ENCODE data around the gene TRAM2. TPM values are rescaled to one million over a fixed set of nuclear protein-coding genes. Genes with fewer than 3 reads are reported as not detected.
A peak's percentile ranks its signal among the peaks of the same experiment; 100 is the strongest.

TRAM2 gene
- total and polyA plus RNA-seq, 2 of the 13 experiments (the other 11 are each of a cell fraction or from before 2014, with no cell fraction given), result 49.1 to 72.5 TPM

DNA sequence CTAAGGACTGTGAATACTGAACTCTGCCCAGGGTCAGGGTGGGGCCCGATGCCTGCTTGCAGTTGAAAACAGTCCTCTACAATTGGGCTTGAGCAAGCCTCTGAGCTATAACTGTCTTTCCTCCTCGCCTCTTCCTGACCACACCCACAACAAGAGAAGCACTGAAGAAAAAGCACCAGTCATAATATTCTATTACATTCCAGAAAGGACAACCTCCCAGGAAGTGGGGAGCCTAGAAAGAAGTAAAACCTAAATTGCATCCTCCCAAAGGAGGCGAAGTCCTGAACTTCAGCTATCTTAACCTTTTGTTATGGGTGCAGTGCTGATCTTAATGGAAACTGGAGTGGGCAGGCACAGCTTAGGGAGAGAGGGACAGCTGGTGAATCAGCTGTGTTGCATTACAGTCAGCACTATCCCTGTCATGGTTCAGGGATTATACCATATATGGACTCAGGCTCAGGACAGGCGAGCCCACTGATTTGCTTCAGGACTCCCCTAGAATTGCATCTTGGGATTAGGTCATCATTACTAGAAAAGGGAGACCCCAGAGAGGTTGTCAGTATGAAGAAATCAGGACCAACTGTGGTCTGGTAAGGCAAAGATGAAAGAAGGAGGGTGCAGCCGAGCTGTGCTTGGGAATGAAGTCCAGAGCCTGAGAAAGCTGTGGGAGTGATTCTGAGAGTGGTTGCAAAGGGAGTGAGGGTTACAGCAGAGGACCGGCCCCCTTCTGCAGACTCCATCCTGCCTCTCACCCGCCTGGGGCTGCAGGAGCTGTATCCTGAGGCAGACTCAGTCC lies 18.3 kb upstream of the TRAM2 start:
- ChIA-PET CTCF (ENCODE audit: low intra/inter-chr PET ratio, low total read pairs) (no interaction called here), POLR2A (interaction anchor here (0.8 to 6.6 kb wide), 14 partner anchors 18 to 470 kb away, joined by 3 to 133 read pairs (median 4); partner anchors contain the start of genes EFHC1, FBXO9, GSTA4 and TRAM2)
- ATAC-seq (peak; percentile 62), DNase-seq (ENCODE audit: low spot score) (peak; percentile 81), FAIRE-seq (no peak)
- intact Hi-C loops (cut with micrococcal nuclease; ENCODE audit: unreplicated experiment), result loop anchor here (5.0 kb wide), 1 partner anchor 313 kb away; the partner anchor contains the start of gene MCM3
- Histone ChIP-seq H3K9ac (ENCODE audit: insufficient read depth, low read depth, low read length) (peak overlapping the region; percentile 57), H3K4me2 (ENCODE audit: low read depth, low read length) (peak overlapping the region; percentile 84), H3K36me3 (replicated peaks in 1 of 2; ENCODE audit: control insufficient read depth in 1 of 2, insufficient read depth in 2 of 2, low read length in 2 of 2) (no peaks in the 10 kb centered on the region), H3K27ac (ENCODE audit: extremely low read length, insufficient read depth, low read length) (peak overlapping the region; percentile 72), H2AFZ (ENCODE audit: low read length) (peak overlapping the region; percentile 51), H3K9me3 (ENCODE audit: low read length) (no peaks in the 10 kb centered on the region), H3K4me3 (replicated peaks in 1 of 3; ENCODE audit: insufficient read depth in 1 of 3, low read depth in 2 of 3, low read length in 3 of 3) (peak overlapping the region; percentile 22 to 56 (median 43)), H3K79me2 (ENCODE audit: insufficient read depth, low read length) (no peaks in the 10 kb centered on the region), H4K20me1 (ENCODE audit: insufficient read depth, low read length) (no peaks in the 10 kb centered on the region), H3K27me3 (ENCODE audit: control insufficient read depth in 1 of 2, insufficient read depth in 2 of 2, low read length in 2 of 2) (no peaks in the 10 kb centered on the region), H3K4me1 (ENCODE audit: insufficient read depth, low read length) (peaks cover 78% of the 10 kb centered on the region)
- in situ Hi-C loops (cut with HindIII; ENCODE audit: extremely low pct_ligation_motif_present, low pct_unique_long_range_greater_than_20kb), result loop anchor here (5.0 kb wide), 2 partner anchors 67 to 178 kb away; no protein-coding TSS in a partner anchor
- whole genome bisulfite sequencing (ENCODE audit: low lambda C conversion rate), result 5% methylated on average over 7 of the region's 7 CpGs
- no TSS peak for BruUV-seq (replicated peaks)
- TF ChIP-seq HDAC2 (CRISPR knock-in tag; IDR thresholded peaks at IDR 0.05) (peak; percentile 40; the same call in 1 of the 2 replicates), ZFP90 (CRISPR knock-in tag; IDR thresholded peaks at IDR 0.05; ENCODE audit: borderline replicate concordance) (no peak; the same call in 1 of the 2 replicates), NCOR1 (IDR thresholded peaks at IDR 0.05; ENCODE audit: borderline replicate concordance, low read length) (peak; percentile 36; the same call in 1 of the 2 replicates), MAFF (IDR thresholded peaks at IDR 0.05; ENCODE audit: low read depth, low read length) (peak; percentile 75)
- TF ChIP-seq, protein P1, sequence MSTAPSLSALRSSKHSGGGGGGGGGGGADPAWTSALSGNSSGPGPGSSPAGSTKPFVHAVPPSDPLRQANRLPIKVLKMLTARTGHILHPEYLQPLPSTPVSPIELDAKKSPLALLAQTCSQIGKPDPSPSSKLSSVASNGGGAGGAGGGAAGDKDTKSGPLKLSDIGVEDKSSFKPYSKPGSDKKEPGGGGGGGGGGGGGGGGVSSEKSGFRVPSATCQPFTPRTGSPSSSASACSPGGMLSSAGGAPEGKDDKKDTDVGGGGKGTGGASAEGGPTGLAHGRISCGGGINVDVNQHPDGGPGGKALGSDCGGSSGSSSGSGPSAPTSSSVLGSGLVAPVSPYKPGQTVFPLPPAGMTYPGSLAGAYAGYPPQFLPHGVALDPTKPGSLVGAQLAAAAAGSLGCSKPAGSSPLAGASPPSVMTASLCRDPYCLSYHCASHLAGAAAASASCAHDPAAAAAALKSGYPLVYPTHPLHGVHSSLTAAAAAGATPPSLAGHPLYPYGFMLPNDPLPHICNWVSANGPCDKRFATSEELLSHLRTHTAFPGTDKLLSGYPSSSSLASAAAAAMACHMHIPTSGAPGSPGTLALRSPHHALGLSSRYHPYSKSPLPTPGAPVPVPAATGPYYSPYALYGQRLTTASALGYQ (CRISPR knock-in tag; IDR thresholded peaks at IDR 0.05), result 0 out of 2 replicates have a peak, but pooled peaks have one; percentile 46
- TF ChIP-seq, protein P2, sequence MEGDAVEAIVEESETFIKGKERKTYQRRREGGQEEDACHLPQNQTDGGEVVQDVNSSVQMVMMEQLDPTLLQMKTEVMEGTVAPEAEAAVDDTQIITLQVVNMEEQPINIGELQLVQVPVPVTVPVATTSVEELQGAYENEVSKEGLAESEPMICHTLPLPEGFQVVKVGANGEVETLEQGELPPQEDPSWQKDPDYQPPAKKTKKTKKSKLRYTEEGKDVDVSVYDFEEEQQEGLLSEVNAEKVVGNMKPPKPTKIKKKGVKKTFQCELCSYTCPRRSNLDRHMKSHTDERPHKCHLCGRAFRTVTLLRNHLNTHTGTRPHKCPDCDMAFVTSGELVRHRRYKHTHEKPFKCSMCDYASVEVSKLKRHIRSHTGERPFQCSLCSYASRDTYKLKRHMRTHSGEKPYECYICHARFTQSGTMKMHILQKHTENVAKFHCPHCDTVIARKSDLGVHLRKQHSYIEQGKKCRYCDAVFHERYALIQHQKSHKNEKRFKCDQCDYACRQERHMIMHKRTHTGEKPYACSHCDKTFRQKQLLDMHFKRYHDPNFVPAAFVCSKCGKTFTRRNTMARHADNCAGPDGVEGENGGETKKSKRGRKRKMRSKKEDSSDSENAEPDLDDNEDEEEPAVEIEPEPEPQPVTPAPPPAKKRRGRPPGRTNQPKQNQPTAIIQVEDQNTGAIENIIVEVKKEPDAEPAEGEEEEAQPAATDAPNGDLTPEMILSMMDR (CRISPR knock-in tag; IDR thresholded peaks at IDR 0.05), result no peak
- TF ChIP-seq, protein P3, sequence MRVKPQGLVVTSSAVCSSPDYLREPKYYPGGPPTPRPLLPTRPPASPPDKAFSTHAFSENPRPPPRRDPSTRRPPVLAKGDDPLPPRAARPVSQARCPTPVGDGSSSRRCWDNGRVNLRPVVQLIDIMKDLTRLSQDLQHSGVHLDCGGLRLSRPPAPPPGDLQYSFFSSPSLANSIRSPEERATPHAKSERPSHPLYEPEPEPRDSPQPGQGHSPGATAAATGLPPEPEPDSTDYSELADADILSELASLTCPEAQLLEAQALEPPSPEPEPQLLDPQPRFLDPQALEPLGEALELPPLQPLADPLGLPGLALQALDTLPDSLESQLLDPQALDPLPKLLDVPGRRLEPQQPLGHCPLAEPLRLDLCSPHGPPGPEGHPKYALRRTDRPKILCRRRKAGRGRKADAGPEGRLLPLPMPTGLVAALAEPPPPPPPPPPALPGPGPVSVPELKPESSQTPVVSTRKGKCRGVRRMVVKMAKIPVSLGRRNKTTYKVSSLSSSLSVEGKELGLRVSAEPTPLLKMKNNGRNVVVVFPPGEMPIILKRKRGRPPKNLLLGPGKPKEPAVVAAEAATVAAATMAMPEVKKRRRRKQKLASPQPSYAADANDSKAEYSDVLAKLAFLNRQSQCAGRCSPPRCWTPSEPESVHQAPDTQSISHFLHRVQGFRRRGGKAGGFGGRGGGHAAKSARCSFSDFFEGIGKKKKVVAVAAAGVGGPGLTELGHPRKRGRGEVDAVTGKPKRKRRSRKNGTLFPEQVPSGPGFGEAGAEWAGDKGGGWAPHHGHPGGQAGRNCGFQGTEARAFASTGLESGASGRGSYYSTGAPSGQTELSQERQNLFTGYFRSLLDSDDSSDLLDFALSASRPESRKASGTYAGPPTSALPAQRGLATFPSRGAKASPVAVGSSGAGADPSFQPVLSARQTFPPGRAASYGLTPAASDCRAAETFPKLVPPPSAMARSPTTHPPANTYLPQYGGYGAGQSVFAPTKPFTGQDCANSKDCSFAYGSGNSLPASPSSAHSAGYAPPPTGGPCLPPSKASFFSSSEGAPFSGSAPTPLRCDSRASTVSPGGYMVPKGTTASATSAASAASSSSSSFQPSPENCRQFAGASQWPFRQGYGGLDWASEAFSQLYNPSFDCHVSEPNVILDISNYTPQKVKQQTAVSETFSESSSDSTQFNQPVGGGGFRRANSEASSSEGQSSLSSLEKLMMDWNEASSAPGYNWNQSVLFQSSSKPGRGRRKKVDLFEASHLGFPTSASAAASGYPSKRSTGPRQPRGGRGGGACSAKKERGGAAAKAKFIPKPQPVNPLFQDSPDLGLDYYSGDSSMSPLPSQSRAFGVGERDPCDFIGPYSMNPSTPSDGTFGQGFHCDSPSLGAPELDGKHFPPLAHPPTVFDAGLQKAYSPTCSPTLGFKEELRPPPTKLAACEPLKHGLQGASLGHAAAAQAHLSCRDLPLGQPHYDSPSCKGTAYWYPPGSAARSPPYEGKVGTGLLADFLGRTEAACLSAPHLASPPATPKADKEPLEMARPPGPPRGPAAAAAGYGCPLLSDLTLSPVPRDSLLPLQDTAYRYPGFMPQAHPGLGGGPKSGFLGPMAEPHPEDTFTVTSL (CRISPR knock-in tag; IDR thresholded peaks at IDR 0.05; ENCODE audit: borderline replicate concordance), result peak; percentile 46; the same call in 1 of the 2 replicates

Data from HepG2 (cell line).